Osteoblast (primary cell): Measurements from ENCODE around the gene VAPA. TPM values are rescaled to one million over a fixed set of nuclear protein-coding genes. Genes with fewer than 3 reads are reported as not detected.

Experiments
- DNase-seq: peaks from one replicate; pipeline ENCODE4 v3.0.0; 2011; ENCODE audit warnings: low spot score, mixed read lengths; ENCODE audit not compliant: insufficient read length; ENCODE audit errors: missing footprints
- H2AFZ ChIP-seq: 2 replicates; pipeline ENCODE4 v1.6.0; 2011; ENCODE audit warnings: mild to moderate bottlenecking, low read length
- H3K27ac ChIP-seq: 2 replicates; pipeline ENCODE4 v1.5.1; 2011; ENCODE audit warnings: mild to moderate bottlenecking, low read depth, low read length, moderate library complexity
- H3K27me3 ChIP-seq: 2 replicates; pipeline ENCODE4 v1.6.0; 2012; ENCODE audit warnings: mild to moderate bottlenecking, control low read depth, inconsistent platforms, low read length, moderate library complexity; ENCODE audit not compliant: insufficient read depth
- H3K36me3 ChIP-seq: 2 replicates; pipeline ENCODE4 v1.5.1; 2011; ENCODE audit warnings: mild to moderate bottlenecking, low read length, control low read depth, moderate library complexity; ENCODE audit not compliant: insufficient read depth
- H3K4me1 ChIP-seq: 2 replicates; pipeline ENCODE4 v1.5.1; 2011; ENCODE audit warnings: mild to moderate bottlenecking, low read length, control low read depth, moderate library complexity; ENCODE audit not compliant: insufficient read depth
- H3K4me2 ChIP-seq: 2 replicates; pipeline ENCODE4 v1.6.0; 2011; ENCODE audit warnings: mild to moderate bottlenecking, low read length; ENCODE audit not compliant: insufficient read depth
- H3K4me3 ChIP-seq: fragments of 200-600 bp; sonication (generic); 3 replicates; pipeline ENCODE4 v1.5.1; 2012; ENCODE audit warnings: mild to moderate bottlenecking, low read length, inconsistent platforms; ENCODE audit not compliant: insufficient read depth
- H3K79me2 ChIP-seq: 2 replicates; pipeline ENCODE4 v1.6.0; 2012; ENCODE audit warnings: mild to moderate bottlenecking, low read length, control low read depth, inconsistent platforms; ENCODE audit not compliant: insufficient read depth
- H3K9me3 ChIP-seq: 2 replicates; pipeline ENCODE4 v1.5.1; 2011; ENCODE audit warnings: low read depth, low read length, control low read depth
- H4K20me1 ChIP-seq: 2 replicates; pipeline ENCODE4 v1.6.0; 2012; ENCODE audit warnings: mild to moderate bottlenecking, low read length, control low read depth; ENCODE audit not compliant: insufficient read depth
- total RNA-seq: library from RNA; depleted of rRNA; stranded (reverse); fragments of >200 nt; gene quantifications from 2 replicates; pipeline ENCODE4 v1.2.3, GENCODE V29; 2012
- TF ChIP-seq, protein P1 (sequence below): IDR thresholded peaks from 2 replicates; pipeline ENCODE4 v1.5.1; 2011; ENCODE audit warnings: mild to moderate bottlenecking, low read depth, low read length, moderate library complexity; ENCODE audit errors: extremely low read depth

Gene VAPA
- total RNA-seq, 1 donor, result 316 TPM

DNA sequence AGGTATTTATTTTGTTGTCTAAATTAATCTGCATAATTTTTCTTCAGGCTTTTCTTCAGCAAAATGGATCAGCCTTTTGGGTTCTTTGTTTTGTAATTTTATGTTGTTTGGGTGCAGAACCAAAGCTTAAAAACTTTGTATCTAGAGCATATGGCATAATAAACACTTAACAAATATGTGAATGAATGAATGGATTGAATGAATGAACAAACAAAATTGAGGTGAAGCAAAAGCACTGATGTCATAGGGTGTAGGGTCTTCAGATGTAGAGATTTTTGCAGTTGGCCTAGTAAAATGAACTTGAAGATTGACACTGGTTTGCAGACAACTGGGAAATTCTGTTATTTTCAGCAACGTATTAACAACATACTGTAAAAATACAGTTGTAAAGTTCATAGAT lies 17.3 kb downstream of the VAPA start:
- Histone ChIP-seq H4K20me1 (peaks cover 39% of the 10 kb centered on the region), H3K4me2 (no peak overlapping the region)

DNA sequence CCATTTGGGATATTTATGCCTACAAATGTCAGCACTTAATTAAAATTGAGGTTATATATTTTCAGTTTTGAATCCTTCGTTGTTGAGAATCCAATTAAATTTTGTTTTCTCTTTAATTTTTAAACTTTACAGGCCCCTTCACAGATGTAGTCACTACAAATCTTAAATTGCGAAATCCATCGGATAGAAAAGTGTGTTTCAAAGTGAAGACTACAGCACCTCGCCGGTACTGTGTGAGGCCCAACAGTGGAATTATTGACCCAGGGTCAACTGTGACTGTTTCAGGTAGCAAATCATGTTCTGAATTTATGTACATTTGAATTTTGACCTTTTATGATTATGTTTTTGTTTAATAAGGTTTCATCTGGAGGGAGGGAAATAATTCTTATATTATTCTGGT lies 17.9 kb downstream of the VAPA start:
- Histone ChIP-seq H3K9me3 (no peaks in the 10 kb centered on the region), H3K4me2 (no peak overlapping the region), H3K27ac (peak overlapping the region; percentile 10), H3K36me3 (peaks cover 43% of the 10 kb centered on the region), H3K79me2 (peaks cover 95% of the 10 kb centered on the region), H3K4me3 (no peak overlapping the region), H3K27me3 (no peaks in the 10 kb centered on the region), H3K4me1 (peaks cover 13% of the 10 kb centered on the region), H2AFZ (no peak overlapping the region), H4K20me1 (peaks cover 36% of the 10 kb centered on the region)
- no peak for DNase-seq
- TF ChIP-seq, protein P1, sequence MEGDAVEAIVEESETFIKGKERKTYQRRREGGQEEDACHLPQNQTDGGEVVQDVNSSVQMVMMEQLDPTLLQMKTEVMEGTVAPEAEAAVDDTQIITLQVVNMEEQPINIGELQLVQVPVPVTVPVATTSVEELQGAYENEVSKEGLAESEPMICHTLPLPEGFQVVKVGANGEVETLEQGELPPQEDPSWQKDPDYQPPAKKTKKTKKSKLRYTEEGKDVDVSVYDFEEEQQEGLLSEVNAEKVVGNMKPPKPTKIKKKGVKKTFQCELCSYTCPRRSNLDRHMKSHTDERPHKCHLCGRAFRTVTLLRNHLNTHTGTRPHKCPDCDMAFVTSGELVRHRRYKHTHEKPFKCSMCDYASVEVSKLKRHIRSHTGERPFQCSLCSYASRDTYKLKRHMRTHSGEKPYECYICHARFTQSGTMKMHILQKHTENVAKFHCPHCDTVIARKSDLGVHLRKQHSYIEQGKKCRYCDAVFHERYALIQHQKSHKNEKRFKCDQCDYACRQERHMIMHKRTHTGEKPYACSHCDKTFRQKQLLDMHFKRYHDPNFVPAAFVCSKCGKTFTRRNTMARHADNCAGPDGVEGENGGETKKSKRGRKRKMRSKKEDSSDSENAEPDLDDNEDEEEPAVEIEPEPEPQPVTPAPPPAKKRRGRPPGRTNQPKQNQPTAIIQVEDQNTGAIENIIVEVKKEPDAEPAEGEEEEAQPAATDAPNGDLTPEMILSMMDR, result no peak

More for the DNA sequence above, 17.3 kb downstream of the VAPA start:
- Histone ChIP-seq H3K4me3 (no peak overlapping the region), H3K4me1 (peaks cover 18% of the 10 kb centered on the region), H3K27me3 (no peaks in the 10 kb centered on the region), H3K9me3 (no peaks in the 10 kb centered on the region), H3K36me3 (peaks cover 38% of the 10 kb centered on the region), H2AFZ (no peak overlapping the region), H3K27ac (peak overlapping the region; percentile 10), H3K79me2 (peaks cover 96% of the 10 kb centered on the region)
- TF ChIP-seq, protein P1, result no peak
- no peak for DNase-seq

- Histone ChIP-seq H3K4me1 (peaks cover 3% of the 10 kb centered on the region), H4K20me1 (peaks cover 35% of the 10 kb centered on the region), H3K79me2 (peaks cover 95% of the 10 kb centered on the region), H3K27me3 (no peaks in the 10 kb centered on the region), H2AFZ (no peak overlapping the region), H3K9me3 (no peaks in the 10 kb centered on the region), H3K4me2 (no peak overlapping the region), H3K4me3 (no peak overlapping the region), H3K36me3 (peaks cover 62% of the 10 kb centered on the region), H3K27ac (no peak overlapping the region)
- TF ChIP-seq, protein P1, result no peak
- DNase-seq, result no peak
These were observed 20.0 kb downstream of the VAPA start for GRCh38 chr18:9933865-9934264.

GRCh38 chr18:9934274-9934673 lies 20.5 kb downstream of the VAPA start:
- H3K79me2 ChIP-seq, result peaks cover 95% of the 10 kb centered on the region
- H3K9me3 ChIP-seq, result no peaks in the 10 kb centered on the region
- peaks cover 32% of the 10 kb centered on the region for H4K20me1 ChIP-seq
- H3K4me3 ChIP-seq, result no peak overlapping the region
- H3K4me2 ChIP-seq, result no peak overlapping the region
- peaks cover 63% of the 10 kb centered on the region for H3K36me3 ChIP-seq
- H3K27me3 ChIP-seq, result no peaks in the 10 kb centered on the region
- TF ChIP-seq, protein P1, result no peak
- no peak overlapping the region for H3K27ac ChIP-seq
- peaks cover 3% of the 10 kb centered on the region for H3K4me1 ChIP-seq
- no peak overlapping the region for H2AFZ ChIP-seq
- DNase-seq, result no peak
